ENCODE measurements around the gene NFKBIE. TPM values are rescaled to one million over a fixed set of nuclear protein-coding genes. Genes with fewer than 3 reads are reported as not detected.

Gene NFKBIE
- total RNA-seq, 1 experiment from 2014 or later = 7.6 TPM

DNA sequence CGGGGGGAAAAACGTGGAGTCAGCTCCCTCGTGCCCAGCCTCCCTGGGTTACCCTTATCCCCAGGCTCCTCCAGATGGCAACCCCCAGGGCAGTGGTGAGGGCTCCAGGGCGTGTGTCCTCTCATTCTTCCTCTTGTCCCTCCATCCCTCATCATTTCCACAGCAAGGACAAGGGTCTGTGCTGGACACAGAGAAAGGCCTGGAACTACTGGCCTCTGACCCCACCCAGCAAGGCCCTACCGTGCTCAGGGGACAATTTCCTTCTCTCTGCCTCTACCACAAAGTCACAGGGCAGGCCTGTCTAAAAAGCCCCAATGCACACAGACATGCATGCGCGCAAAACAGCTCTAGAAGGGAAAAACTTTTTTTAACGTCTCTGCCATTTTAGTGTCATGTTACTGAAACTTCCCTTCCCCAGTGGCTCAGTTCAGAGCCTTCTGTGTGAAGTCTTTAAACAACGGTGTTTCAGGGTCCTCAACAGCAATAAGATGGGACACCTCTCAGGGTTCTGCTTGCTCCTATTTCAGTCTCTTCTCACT lies 7.0 kb downstream of the NFKBIE start:
- H3K79me2 ChIP-seq (ENCODE audit: insufficient read depth, low read length) = peaks cover 22% of the 10 kb centered on the region
- intact Hi-C loops (cut with micrococcal nuclease) = no loop called here
- no peak for TF ChIP-seq FOSL1 (IDR thresholded peaks at IDR 0.05; ENCODE audit: low read depth)
- no peaks in the 10 kb centered on the region for H3K27me3 ChIP-seq (ENCODE audit: insufficient read depth, low read length)
- peaks cover 2 to 24% of the 10 kb centered on the region in 2 experiments; a peak in 3 of 4 replicates for H3K4me1 ChIP-seq (ENCODE audit: control insufficient read depth in 1 of 2, insufficient read depth in 2 of 2, low read length in 2 of 2)
- peak overlapping the region; percentile 93 for H3K9ac ChIP-seq (ENCODE audit: low read length)
- peak overlapping the region; percentile 95 for H3K27ac ChIP-seq (ENCODE audit: low read depth, low read length)
- no peak overlapping the region for H2AFZ ChIP-seq (ENCODE audit: low read depth, low read length, poor library complexity, severe bottlenecking)
- peak overlapping the region; percentile 99; the same call in 1 of the 2 replicates for H3K4me2 ChIP-seq (ENCODE audit: low read length)
- peaks cover 9 to 19% of the 10 kb centered on the region in 2 experiments; a peak in 3 of 4 replicates for H3K36me3 ChIP-seq (ENCODE audit: control insufficient read depth in 1 of 2, insufficient read depth in 2 of 2, low read length in 2 of 2)
- no peaks in the 10 kb centered on the region for H3K9me2 ChIP-seq (ENCODE audit: insufficient read depth)
- DNase-seq (ENCODE audit: low read depth, low spot score) (no peak), ATAC-seq (no peak)
- H3K4me3 ChIP-seq (replicated peaks in 1 of 2; ENCODE audit: low read depth in 1 of 2, low read length in 2 of 2) = no peak overlapping the region
- H4K20me1 ChIP-seq (ENCODE audit: insufficient read depth) = peaks cover 16% of the 10 kb centered on the region; the same call in 1 of the 2 replicates
- no TSS peak for BruUV-seq (replicated peaks)
- ChIA-PET POLR2A (no interaction called here), CTCF (no interaction called here), RAD21 (ENCODE audit: low non-redundant PET in 1 of 2, low total read pairs in 2 of 2, uncharacterized antibody in 2 of 2, unreplicated experiment in 2 of 2) (no interaction called here)
- no peaks in the 10 kb centered on the region for H3K9me3 ChIP-seq (ENCODE audit: control insufficient read depth in 1 of 2, insufficient read depth in 1 of 2, low read depth in 1 of 2, low read length in 2 of 2)

DNA sequence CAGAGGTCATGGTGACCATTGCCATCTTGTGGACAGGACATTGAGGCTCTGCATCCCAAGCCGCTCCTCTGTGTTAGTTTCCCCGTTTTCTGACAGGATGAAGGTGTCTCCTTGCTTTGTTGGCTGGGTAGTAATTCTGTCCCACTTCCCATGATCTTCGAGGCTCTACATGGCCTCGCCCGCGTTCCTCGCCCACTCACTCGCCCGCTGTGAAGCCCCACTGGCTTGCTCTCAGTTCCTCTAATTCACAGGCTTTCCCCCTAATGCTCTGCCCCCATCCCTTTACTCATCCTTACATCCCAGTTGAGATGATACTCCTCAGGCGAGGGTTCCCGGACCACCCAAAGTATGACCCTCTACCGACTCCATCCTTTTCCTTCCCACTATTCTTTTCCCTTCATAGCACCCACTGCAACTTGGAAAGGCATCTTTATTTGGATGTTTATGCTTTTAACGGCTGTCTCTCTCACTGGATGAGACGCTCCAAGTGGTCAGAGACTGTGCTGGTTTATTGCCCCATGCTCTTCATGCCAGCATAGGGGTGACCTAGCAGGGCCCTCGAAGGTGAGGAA lies 7.5 kb downstream of the NFKBIE start:
- BruUV-seq (replicated peaks) = no TSS peak
- RAD21 ChIA-PET (ENCODE audit: low non-redundant PET in 1 of 2, low total read pairs in 2 of 2, uncharacterized antibody in 2 of 2, unreplicated experiment in 2 of 2) = no interaction called here
- Histone ChIP-seq H2AFZ (ENCODE audit: low read depth, low read length, poor library complexity, severe bottlenecking) (no peak overlapping the region), H4K20me1 (ENCODE audit: insufficient read depth) (peaks cover 20% of the 10 kb centered on the region; the same call in 1 of the 2 replicates), H3K9ac (ENCODE audit: low read length) (peak overlapping the region; percentile 93), H3K9me2 (ENCODE audit: insufficient read depth) (no peaks in the 10 kb centered on the region), H3K27ac (ENCODE audit: low read depth, low read length) (peak overlapping the region; percentile 95), H3K4me1 (ENCODE audit: control insufficient read depth in 1 of 2, insufficient read depth in 2 of 2, low read length in 2 of 2) (peaks cover 2 to 21% of the 10 kb centered on the region in 2 experiments; a peak in 3 of 4 replicates), H3K27me3 (ENCODE audit: insufficient read depth, low read length) (no peaks in the 10 kb centered on the region), H3K79me2 (ENCODE audit: insufficient read depth, low read length) (peaks cover 23% of the 10 kb centered on the region), H3K9me3 (ENCODE audit: control insufficient read depth in 1 of 2, insufficient read depth in 1 of 2, low read depth in 1 of 2, low read length in 2 of 2) (no peaks in the 10 kb centered on the region), H3K4me3 (replicated peaks in 1 of 2; ENCODE audit: low read depth in 1 of 2, low read length in 2 of 2) (peak overlapping the region; percentile 59 to 92), H3K4me2 (ENCODE audit: low read length) (peak overlapping the region; percentile 99), H3K36me3 (ENCODE audit: control insufficient read depth in 1 of 2, insufficient read depth in 2 of 2, low read length in 2 of 2) (peaks cover 15 to 25% of the 10 kb centered on the region in 2 experiments; a peak in 3 of 4 replicates)
- POLR2A ChIA-PET = interaction anchor here (1.7 to 3.4 kb wide), 2 partner anchors 11 to 85 kb away, joined by 6 to 74 read pairs; partner anchors contain the start of gene HSP90AB1
- TF ChIP-seq EZH2phosphoT487 (IDR thresholded peaks at IDR 0.05; ENCODE audit: borderline replicate concordance) (no peak), RAD21 (IDR thresholded peaks at IDR 0.05; ENCODE audit: low read depth) (no peak), SIN3A (IDR thresholded peaks at IDR 0.05; ENCODE audit: low read depth) (no peak), POLR2AphosphoS5 (IDR thresholded peaks at IDR 0.05; ENCODE audit: low read depth, low read length) (no peak), EGR1 (IDR thresholded peaks at IDR 0.05; ENCODE audit: low read depth) (no peak), ZFX (IDR thresholded peaks at IDR 0.05) (no peak)
- TF ChIP-seq, protein P1, sequence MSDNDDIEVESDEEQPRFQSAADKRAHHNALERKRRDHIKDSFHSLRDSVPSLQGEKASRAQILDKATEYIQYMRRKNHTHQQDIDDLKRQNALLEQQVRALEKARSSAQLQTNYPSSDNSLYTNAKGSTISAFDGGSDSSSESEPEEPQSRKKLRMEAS (IDR thresholded peaks at IDR 0.05) = no peak
- intact Hi-C loops (cut with micrococcal nuclease) = loop anchor here (2.0 kb wide), 1 partner anchor 85 kb away; no protein-coding TSS in a partner anchor
- no peak for DNase-seq (ENCODE audit: low read depth, low spot score)
- CTCF ChIA-PET = interaction anchor here (1.3 to 2.0 kb wide), 2 partner anchors 12 to 85 kb away, joined by 8 to 16 read pairs; partner anchors contain the start of gene HSP90AB1
- ATAC-seq = no peak

Data from HCT116 (cell line).